ENCODE measurements around the gene HEXD. TPM values are rescaled to one million over a fixed set of nuclear protein-coding genes. Genes with fewer than 3 reads are reported as not detected.

The HEXD gene
- total and polyA plus RNA-seq, 2 of the 8 experiments (the other 6 are each of a cell fraction or from before 2014, with no cell fraction given) = 20.6 to 21.8 TPM

- TF ChIP-seq KDM5A (IDR thresholded peaks at IDR 0.05; ENCODE audit: low read length) = no peak
- TF ChIP-seq HDAC2 (IDR thresholded peaks at IDR 0.05; ENCODE audit: borderline replicate concordance in 1 of 2, low read depth in 2 of 2, low read length in 2 of 2) = no peak
- no peak for TF ChIP-seq RFX5 (IDR thresholded peaks at IDR 0.05; ENCODE audit: borderline replicate concordance, low read depth, low read length)
- no peak for TF ChIP-seq NANOG (IDR thresholded peaks at IDR 0.05; ENCODE audit: insufficient read depth, low read depth, low read length, poor library complexity, severe bottlenecking)
- TF ChIP-seq TCF12 (IDR thresholded peaks at IDR 0.05; ENCODE audit: low read depth, low read length) = no peak
- no peak for TF ChIP-seq E2F6 (IDR thresholded peaks at IDR 0.05)
- TF ChIP-seq EZH2 (IDR thresholded peaks at IDR 0.05; ENCODE audit: low read depth, low read length, severe bottlenecking) = no peak
- no peak for TF ChIP-seq SUZ12 (IDR thresholded peaks at IDR 0.05; ENCODE audit: low read length)
Observed at GRCh38 chr17:82474223-82475010, 56.3 kb downstream of the HEXD start (continued).
